GM23248 (cell line): ENCODE results near the gene CAMKV. TPM values are rescaled to one million over a fixed set of nuclear protein-coding genes. Genes with fewer than 3 reads are reported as not detected.
"Not testable (repeated sequence)": the region's sequence is repeated elsewhere in the genome, so short reads cannot be mapped to it uniquely, and the experiment has no call there.

Source experiments
- DNase-seq: peaks from one replicate; pipeline ENCODE4 v3.0.0-alpha.2; 2015
- H2AFZ ChIP-seq: fragments of 200-600 bp; sonication (generic); 2 replicates; pipeline ENCODE4 v1.6.1; 2016; ENCODE audit warnings: antibody characterized with exemption
- H3F3A ChIP-seq: fragments of 200-600 bp; sonication (generic); 2 replicates; pipeline ENCODE4 v1.6.1; 2016; ENCODE audit warnings: mild to moderate bottlenecking, antibody characterized with exemption, mixed run types; ENCODE audit not compliant: insufficient read depth
- H3K27ac ChIP-seq: fragments of 200-600 bp; sonication (generic); 2 replicates; pipeline ENCODE4 v1.5.1; 2016; ENCODE audit warnings: mild to moderate bottlenecking
- H3K27me3 ChIP-seq: fragments of 200-600 bp; sonication (generic); replicated peaks from 2 replicates; pipeline ENCODE4 v1.6.1; 2016; ENCODE audit warnings: mild to moderate bottlenecking; ENCODE audit not compliant: insufficient read depth
- H3K36me3 ChIP-seq: fragments of 200-600 bp; sonication (generic); 2 replicates; pipeline ENCODE4 v1.6.1; 2016; ENCODE audit warnings: low read depth, mild to moderate bottlenecking
- H3K4me1 ChIP-seq: fragments of 200-600 bp; sonication (generic); 2 replicates; pipeline ENCODE4 v1.6.1; 2016; ENCODE audit warnings: mild to moderate bottlenecking; ENCODE audit not compliant: insufficient read depth
- H3K4me2 ChIP-seq: fragments of 200-600 bp; sonication (generic); one replicate; pipeline ENCODE4 v1.6.1; 2016; ENCODE audit warnings: mild to moderate bottlenecking; ENCODE audit not compliant: unreplicated experiment
- H3K4me3 ChIP-seq: fragments of 200-600 bp; sonication (generic); 2 replicates; pipeline ENCODE4 v1.5.1; 2016; ENCODE audit warnings: mild to moderate bottlenecking
- H3K79me2 ChIP-seq: fragments of 200-600 bp; sonication (generic); 2 replicates; pipeline ENCODE4 v1.6.1; 2016; ENCODE audit warnings: mild to moderate bottlenecking; ENCODE audit not compliant: insufficient read depth
- H3K9ac ChIP-seq: fragments of 200-600 bp; sonication (generic); 2 replicates; pipeline ENCODE4 v1.6.1; 2016; ENCODE audit warnings: mild to moderate bottlenecking
- H3K9me2 ChIP-seq: fragments of 200-600 bp; sonication (generic); 2 replicates; pipeline ENCODE4 v1.6.1; 2016; ENCODE audit warnings: mixed run types, mild to moderate bottlenecking, moderate library complexity; ENCODE audit not compliant: insufficient read depth
- H3K9me3 ChIP-seq: fragments of 200-600 bp; sonication (generic); one replicate; pipeline ENCODE4 v1.6.1; 2017; ENCODE audit warnings: low read depth
- H4K20me1 ChIP-seq: fragments of 200-600 bp; sonication (generic); 2 replicates; pipeline ENCODE4 v1.6.0; 2016; ENCODE audit not compliant: insufficient read depth
- EZH2 ChIP-seq: fragments of 200-600 bp; sonication (generic); IDR thresholded peaks from 2 replicates; pipeline ENCODE4 v1.6.1; 2018; ENCODE audit warnings: antibody characterized with exemption, mild to moderate bottlenecking; ENCODE audit not compliant: insufficient read depth, poor library complexity, severe bottlenecking
- EZH2phosphoT487 ChIP-seq: fragments of 200-600 bp; sonication (generic); IDR thresholded peaks from 2 replicates; pipeline ENCODE4 v1.6.1; 2018; ENCODE audit warnings: antibody characterized with exemption, moderate library complexity, mild to moderate bottlenecking, low read depth; ENCODE audit not compliant: insufficient read depth
- WGBS, 2 experiments: methylation state at CpG; one replicate each; pipeline ENCODE4 v1.1.6; 2015 to 2017; ENCODE audit warnings: low lambda C conversion rate in 2 of 2, low coverage in 1 of 2; ENCODE audit errors: missing lambda C conversion rate in 2 of 2; 5-methylcytosine and 5-hydroxymethylcytosine counted together
- in situ Hi-C: fragments of 300-500 bp; cut with MboI; formaldehyde crosslinking; loops from 2 replicates; pipeline ENCODE4 v1.15.0; 2020
- polyA plus RNA-seq: library from polyadenylated mRNA; unstranded; fragments of >200 nt; fragmentation: Nextera tagmentation; extraction: Ambion mirVana; gene quantifications from 2 replicates; pipeline ENCODE4 v1.2.1, GENCODE V29; 2016
- total RNA-seq: library from RNA; depleted of rRNA; stranded (reverse); fragments of >200 nt; shearing (Covaris generic); gene quantifications from 2 replicates; pipeline ENCODE4 v1.2.3, GENCODE V29; 2014; rRNA removed

The CAMKV gene
- total RNA-seq (not detected in 2 replicates), polyA plus RNA-seq (0.09 and 0.19 TPM in 2 replicates)

GRCh38 chr3:49869525-49870126 lies at the start of gene CAMKV:
Gene CAMKV, minus strand, starts transcription at chr3:49869906. Its CDS starts 7,518 bp downstream, at chr3:49862388.
- no peaks in the 10 kb centered on the region for H3K79me2 ChIP-seq
- no peak within 1 kb of the TSS for H3K9ac ChIP-seq
- H3K9me3 ChIP-seq = no peaks in the 10 kb centered on the region
- H4K20me1 ChIP-seq = no peaks in the 10 kb centered on the region
- H3K4me3 ChIP-seq = no peak within 1 kb of the TSS
- no peak for TF ChIP-seq EZH2
- TF ChIP-seq EZH2phosphoT487 = no peak
- WGBS, 2 experiments = 4 to 8% methylated on average over 5 to 31 of the region's 59 CpGs
- H3K4me2 ChIP-seq = no peak within 1 kb of the TSS
- no peaks in the 10 kb centered on the region for H3F3A ChIP-seq
- DNase-seq = peak; percentile 24
- no peaks in the 10 kb centered on the region for H3K4me1 ChIP-seq
- in situ Hi-C loops = no loop called here
- no peak within 1 kb of the TSS for H3K27ac ChIP-seq
- H3K36me3 ChIP-seq = no peaks in the 10 kb centered on the region
- H3K27me3 ChIP-seq = peaks cover 35% of the 10 kb centered on the region
- no peak within 1 kb of the TSS for H2AFZ ChIP-seq
- no peaks in the 10 kb centered on the region for H3K9me2 ChIP-seq

GRCh38 chr3:49917806-49918590 lies 48.3 kb upstream of the CAMKV start:
- 93 to 94% methylated on average over 19 of the region's 19 CpGs for WGBS, 2 experiments

GRCh38 chr3:49916686-49917085 lies 47.0 kb upstream of the CAMKV start:
- no peak overlapping the region for H2AFZ ChIP-seq
- 83 to 88% methylated on average over 5 of the region's 5 CpGs for WGBS, 2 experiments
- H4K20me1 ChIP-seq = no peaks in the 10 kb centered on the region
- no peak overlapping the region for H3K4me3 ChIP-seq
- no peaks in the 10 kb centered on the region for H3F3A ChIP-seq
- H3K9me3 ChIP-seq = no peaks in the 10 kb centered on the region
- peak; percentile 79 for DNase-seq
- no peaks in the 10 kb centered on the region for H3K27me3 ChIP-seq
- no peak overlapping the region for H3K4me2 ChIP-seq
- H3K9ac ChIP-seq = no peak overlapping the region
- H3K79me2 ChIP-seq = no peaks in the 10 kb centered on the region
- H3K36me3 ChIP-seq = no peaks in the 10 kb centered on the region
- H3K4me1 ChIP-seq = no peaks in the 10 kb centered on the region
- H3K27ac ChIP-seq = peak overlapping the region; percentile 15; the same call in 1 of the 2 replicates
- in situ Hi-C loops = no loop called here
- no peaks in the 10 kb centered on the region for H3K9me2 ChIP-seq
- TF ChIP-seq EZH2phosphoT487 (no peak), EZH2 (no peak)

More at GRCh38 chr3:49917806-49918590, 48.3 kb upstream of the CAMKV start:
- H3K9me2 ChIP-seq, H3K27ac ChIP-seq, H3K4me2 ChIP-seq, in situ Hi-C loops, H2AFZ ChIP-seq, DNase-seq, H3K27me3 ChIP-seq, H3K9me3 ChIP-seq, H3K36me3 ChIP-seq, H3F3A ChIP-seq, H3K4me1 ChIP-seq, H3K79me2 ChIP-seq, H3K9ac ChIP-seq, H3K4me3 ChIP-seq, H4K20me1 ChIP-seq: not testable (repeated sequence)

- H3K9ac ChIP-seq = no peak overlapping the region
- no peak overlapping the region for H3K4me2 ChIP-seq
- DNase-seq = no peak
- H3K9me3 ChIP-seq = no peaks in the 10 kb centered on the region
- H3K4me3 ChIP-seq = no peak overlapping the region
- H3K36me3 ChIP-seq = no peaks in the 10 kb centered on the region
- TF ChIP-seq EZH2 (no peak), EZH2phosphoT487 (no peak)
- no peaks in the 10 kb centered on the region for H3K4me1 ChIP-seq
- H3F3A ChIP-seq = no peaks in the 10 kb centered on the region
- H3K27ac ChIP-seq = no peak overlapping the region
- in situ Hi-C loops = no loop called here
- H3K79me2 ChIP-seq = no peaks in the 10 kb centered on the region
- H3K27me3 ChIP-seq = no peaks in the 10 kb centered on the region
- H2AFZ ChIP-seq = no peak overlapping the region
- WGBS, 2 experiments = 93% methylated on average over 2 of the region's 2 CpGs
- no peaks in the 10 kb centered on the region for H3K9me2 ChIP-seq
- H4K20me1 ChIP-seq = no peaks in the 10 kb centered on the region
Measured at GRCh38 chr3:49914906-49915305, 45.2 kb upstream of the CAMKV start.
